Lower leg skin (tissue), 4 donors: ENCODE results near the gene STAT5B. TPM values are rescaled to one million over a fixed set of nuclear protein-coding genes. Genes with fewer than 3 reads are reported as not detected.

Source experiments
- DNase-seq, 2 donors: peaks; one replicate each; pipeline ENCODE4 v3.0.0-alpha.2; 2019; ENCODE audit warnings: low spot score in 2 of 2
- H3K4me3 ChIP-seq: fragments of 200-600 bp; sonication (generic); 2 replicates; pipeline ENCODE4 v1.5.1; 2017; ENCODE audit warnings: mild to moderate bottlenecking, low read depth; ENCODE audit not compliant: poor library complexity, severe bottlenecking
- POLR2A ChIP-seq, 2 donors: fragments of 450-650 bp; IDR thresholded peaks; one replicate each; pipeline ENCODE4 v1.6.1; 2016 to 2017; ENCODE audit warnings: antibody characterized with exemption in 2 of 2, mild to moderate bottlenecking in 1 of 2, moderate library complexity in 1 of 2
- WGBS, 2 donors: methylation state at CpG; one replicate each; pipeline ENCODE4 v1.1.5; 2018; 5-methylcytosine and 5-hydroxymethylcytosine counted together
- intact Hi-C: fragments of 100-400 bp; cut with DNase I; formaldehyde crosslinking; loops from one replicate; pipeline ENCODE4 v1.15.0; 2023; ENCODE audit warnings: low total_unique reads
- total RNA-seq, 4 donors: library from RNA; depleted of rRNA; stranded (reverse); fragments of >200 nt; gene quantifications; one replicate each; pipeline ENCODE4 v1.1.0, GENCODE V29; 2016
- TF ChIP-seq, protein P1 (sequence below), 3 donors: fragments of 450-650 bp; IDR thresholded peaks; one replicate each; pipeline ENCODE4 v1.5.1; 2016; ENCODE audit warnings: antibody characterized with exemption in 3 of 3, mild to moderate bottlenecking in 3 of 3, moderate library complexity in 2 of 3

The STAT5B gene
- total RNA-seq, 4 donors from 2014 or later, result 40.2 to 72.4 (median 50.5) TPM

DNA sequence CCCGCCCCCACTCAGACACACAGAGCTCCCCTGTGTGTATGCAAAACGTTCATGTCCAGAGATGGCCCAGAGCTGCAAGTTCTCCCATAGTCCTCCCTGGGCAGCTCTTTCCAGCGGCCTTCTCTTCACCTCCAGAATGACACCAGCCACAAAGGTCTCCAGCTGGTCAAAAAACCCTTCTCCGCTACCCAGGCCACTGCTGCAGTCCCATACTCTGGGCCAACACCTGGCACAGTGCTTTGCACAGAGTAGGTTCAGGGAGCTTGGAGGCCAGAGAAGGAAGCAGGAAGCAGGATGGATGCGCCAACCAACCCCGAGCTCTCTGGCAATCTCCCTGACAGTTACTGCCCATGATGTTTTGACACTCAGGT is 1.1 kb upstream of the STAT5B start:
- TF ChIP-seq POLR2A (IDR thresholded peaks at IDR 0.05), result no peak
- TF ChIP-seq, protein P1, sequence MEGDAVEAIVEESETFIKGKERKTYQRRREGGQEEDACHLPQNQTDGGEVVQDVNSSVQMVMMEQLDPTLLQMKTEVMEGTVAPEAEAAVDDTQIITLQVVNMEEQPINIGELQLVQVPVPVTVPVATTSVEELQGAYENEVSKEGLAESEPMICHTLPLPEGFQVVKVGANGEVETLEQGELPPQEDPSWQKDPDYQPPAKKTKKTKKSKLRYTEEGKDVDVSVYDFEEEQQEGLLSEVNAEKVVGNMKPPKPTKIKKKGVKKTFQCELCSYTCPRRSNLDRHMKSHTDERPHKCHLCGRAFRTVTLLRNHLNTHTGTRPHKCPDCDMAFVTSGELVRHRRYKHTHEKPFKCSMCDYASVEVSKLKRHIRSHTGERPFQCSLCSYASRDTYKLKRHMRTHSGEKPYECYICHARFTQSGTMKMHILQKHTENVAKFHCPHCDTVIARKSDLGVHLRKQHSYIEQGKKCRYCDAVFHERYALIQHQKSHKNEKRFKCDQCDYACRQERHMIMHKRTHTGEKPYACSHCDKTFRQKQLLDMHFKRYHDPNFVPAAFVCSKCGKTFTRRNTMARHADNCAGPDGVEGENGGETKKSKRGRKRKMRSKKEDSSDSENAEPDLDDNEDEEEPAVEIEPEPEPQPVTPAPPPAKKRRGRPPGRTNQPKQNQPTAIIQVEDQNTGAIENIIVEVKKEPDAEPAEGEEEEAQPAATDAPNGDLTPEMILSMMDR (IDR thresholded peaks at IDR 0.05), result no peak
- intact Hi-C loops, result no loop called here
- DNase-seq, result no peak
- WGBS, 2 donors, result 63 to 69% methylated on average over 6 of the region's 6 CpGs
- no peak overlapping the region for H3K4me3 ChIP-seq

DNA sequence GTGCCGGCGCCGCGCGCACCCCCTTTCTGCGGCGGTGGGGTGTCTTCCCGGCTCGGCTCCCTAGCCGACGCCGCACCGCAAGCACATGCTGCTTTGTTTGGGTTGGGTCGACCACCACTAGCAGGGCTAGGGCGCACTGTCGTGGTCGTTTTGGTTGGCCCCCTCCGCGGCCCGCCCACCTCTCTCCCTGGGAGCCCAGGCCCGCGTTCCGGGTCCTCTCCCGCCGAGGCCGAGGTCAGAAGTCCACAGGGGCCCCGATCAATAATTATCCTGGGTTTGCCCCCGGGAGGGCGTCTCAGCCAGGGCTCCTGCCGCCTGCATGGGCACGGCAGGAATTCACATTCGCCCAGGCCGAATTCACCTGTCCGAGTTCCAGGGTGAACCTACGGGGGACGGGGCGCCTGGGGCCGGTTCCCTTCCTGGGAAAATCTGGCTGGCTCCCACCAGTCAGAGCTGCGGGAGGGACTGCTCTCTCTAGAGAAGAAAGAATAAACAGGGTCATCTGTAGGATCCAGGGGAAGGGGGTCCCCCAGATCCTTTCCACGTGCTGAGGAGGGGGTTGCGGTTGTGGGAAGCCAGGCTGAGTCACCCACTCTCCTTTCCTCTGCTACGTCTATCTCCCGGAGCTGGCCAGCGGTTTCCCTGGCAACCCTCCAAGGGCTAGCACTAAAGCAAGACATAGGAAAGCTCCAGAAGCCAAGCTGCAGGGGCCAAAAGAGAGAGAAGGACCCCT is 584 bp upstream of the STAT5B start:
- intact Hi-C loops, result no loop called here
- TF ChIP-seq, protein P1 (IDR thresholded peaks at IDR 0.05), result no peak
- no peak for TF ChIP-seq POLR2A (IDR thresholded peaks at IDR 0.05)
- 2 to 3% methylated on average over 31 to 32 of the region's 44 CpGs for whole genome bisulfite sequencing, 2 donors
- H3K4me3 ChIP-seq, result peak overlapping the region; percentile 71
- peak; percentile 56 to 95 for DNase-seq

DNA sequence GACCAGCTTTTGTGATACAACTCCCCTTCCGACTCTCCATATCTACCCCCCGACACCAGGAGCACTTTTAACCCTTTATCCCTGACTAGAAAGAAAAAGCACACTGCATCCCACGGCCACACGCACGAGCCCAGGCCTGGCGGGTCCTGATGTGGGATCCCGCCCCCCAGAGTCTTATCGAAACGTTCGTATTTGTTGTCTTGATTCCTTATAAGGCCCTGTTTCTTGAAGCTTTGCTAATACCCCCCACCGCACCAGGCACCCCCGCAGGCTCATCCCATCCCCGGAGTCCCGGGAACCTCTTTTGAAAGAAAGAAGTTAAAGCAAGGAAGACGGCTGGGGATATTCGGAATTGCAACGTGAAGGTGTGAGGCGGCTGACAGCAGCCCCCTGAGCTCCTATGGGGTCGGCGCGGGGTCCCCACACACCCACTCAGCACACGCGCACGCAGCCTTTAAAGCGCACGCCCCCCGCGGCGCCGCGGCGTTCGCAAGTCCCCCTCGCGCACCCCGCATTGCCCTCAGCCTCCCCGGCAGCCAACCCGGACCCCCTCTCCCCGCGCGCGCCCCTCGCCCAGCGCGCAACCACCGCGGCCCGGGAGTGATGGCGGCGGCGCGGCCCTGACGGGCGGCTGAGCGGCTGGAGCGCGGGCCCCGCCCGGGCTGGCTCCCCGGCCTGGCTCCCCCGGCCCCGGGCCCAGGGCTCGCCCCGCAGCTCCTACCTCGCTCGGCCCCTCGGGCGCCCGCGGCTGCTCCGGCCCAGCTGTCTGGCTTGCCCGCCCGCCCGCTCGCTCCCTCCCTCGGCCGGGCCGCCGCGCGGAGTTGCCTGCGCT is 448 bp downstream of the STAT5B start:
- peak in 1 of 2 donors; percentile 53 for TF ChIP-seq POLR2A (IDR thresholded peaks at IDR 0.05)
- TF ChIP-seq, protein P1 (IDR thresholded peaks at IDR 0.05), result no peak
- intact Hi-C loops, result no loop called here
- H3K4me3 ChIP-seq, result peak overlapping the region; percentile 86
- DNase-seq, result no peak
- WGBS, 2 donors, result 0 to 1% methylated on average over 20 to 42 of the region's 82 CpGs

DNA sequence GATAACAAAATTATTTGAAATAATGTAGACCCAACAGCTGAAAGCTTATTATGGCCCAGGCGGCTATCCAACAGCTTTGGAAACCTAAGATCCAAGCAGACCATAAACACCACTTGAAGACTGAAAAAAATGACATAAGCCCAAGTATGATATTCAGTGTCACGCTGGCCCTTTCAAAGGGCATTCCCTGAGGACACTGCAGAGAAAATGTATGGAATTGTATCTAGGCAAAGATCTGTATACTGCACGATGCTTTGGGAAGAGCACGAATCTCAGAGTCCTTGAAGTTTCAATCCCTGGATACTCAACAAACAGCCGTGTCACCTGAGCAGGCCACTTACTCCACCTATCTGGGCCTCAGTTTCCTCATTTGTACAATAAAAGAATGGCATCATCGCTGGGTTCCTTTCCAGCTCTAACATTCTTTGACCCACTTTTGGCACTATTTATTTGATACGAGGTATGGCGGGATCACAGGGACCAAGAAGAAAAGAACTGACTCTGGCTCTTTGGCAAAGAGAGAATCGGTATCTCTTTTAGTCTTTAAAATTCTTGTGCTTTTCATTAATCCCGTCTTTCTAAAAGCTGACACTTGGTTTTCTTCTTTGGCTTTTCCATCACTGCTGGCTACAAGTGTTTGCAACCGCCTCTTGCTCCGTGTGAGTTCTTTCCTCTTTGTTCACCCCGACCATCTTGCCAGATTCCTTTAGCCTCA is 1.2 kb downstream of the STAT5B start:
- WGBS, 2 donors, result 25 to 27% methylated on average over 13 of the region's 13 CpGs

DNA sequence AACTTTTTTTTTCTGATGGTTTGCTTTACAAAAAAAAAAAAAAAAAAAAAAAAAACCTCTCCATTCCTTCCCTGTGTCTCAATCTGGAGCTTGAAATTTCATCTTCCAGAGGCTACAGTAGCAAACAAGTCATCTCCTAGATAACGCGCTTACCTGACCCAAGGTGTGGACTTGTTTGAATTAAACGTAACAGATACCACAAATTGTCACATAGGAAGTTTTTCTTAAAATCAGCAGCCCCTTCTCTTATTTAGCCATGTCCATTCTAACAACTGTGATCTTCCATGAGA is 2.0 kb downstream of the STAT5B start:
- no peak for DNase-seq
- H3K4me3 ChIP-seq, result no peak overlapping the region
- 91 to 94% methylated on average over 3 of the region's 3 CpGs for WGBS, 2 donors
- intact Hi-C loops, result no loop called here
- TF ChIP-seq POLR2A (IDR thresholded peaks at IDR 0.05), result no peak
- TF ChIP-seq, protein P1 (IDR thresholded peaks at IDR 0.05), result no peak

More for the DNA sequence above, 1.2 kb downstream of the STAT5B start:
- peak overlapping the region; percentile 86 for H3K4me3 ChIP-seq
- TF ChIP-seq, protein P1 (IDR thresholded peaks at IDR 0.05), result no peak
- TF ChIP-seq POLR2A (IDR thresholded peaks at IDR 0.05), result no peak
- intact Hi-C loops, result no loop called here
- no peak for DNase-seq
